Rectal smooth muscle tissue (tissue), 1 donor: ENCODE measurements around the gene APOC3.

Source experiments
- H3K27ac ChIP-seq: one replicate; pipeline ENCODE4 v1.7.0; 2013; ENCODE audit warnings: low read depth, low read length, inconsistent platforms
- H3K27me3 ChIP-seq: one replicate; pipeline ENCODE4 v1.7.0; 2013; ENCODE audit warnings: low read length; ENCODE audit not compliant: control insufficient read depth, insufficient read depth
- H3K36me3 ChIP-seq: one replicate; pipeline ENCODE4 v1.7.0; 2013; ENCODE audit warnings: low read length; ENCODE audit not compliant: control insufficient read depth, insufficient read depth
- H3K4me1 ChIP-seq: one replicate; pipeline ENCODE4 v1.7.0; 2013; ENCODE audit warnings: low read length; ENCODE audit not compliant: control insufficient read depth, insufficient read depth
- H3K4me3 ChIP-seq: one replicate; pipeline ENCODE4 v1.7.0; 2013; ENCODE audit warnings: low read length
- H3K9ac ChIP-seq: one replicate; pipeline ENCODE4 v1.7.0; 2013; ENCODE audit warnings: low read length

The APOC3 gene

DNA sequence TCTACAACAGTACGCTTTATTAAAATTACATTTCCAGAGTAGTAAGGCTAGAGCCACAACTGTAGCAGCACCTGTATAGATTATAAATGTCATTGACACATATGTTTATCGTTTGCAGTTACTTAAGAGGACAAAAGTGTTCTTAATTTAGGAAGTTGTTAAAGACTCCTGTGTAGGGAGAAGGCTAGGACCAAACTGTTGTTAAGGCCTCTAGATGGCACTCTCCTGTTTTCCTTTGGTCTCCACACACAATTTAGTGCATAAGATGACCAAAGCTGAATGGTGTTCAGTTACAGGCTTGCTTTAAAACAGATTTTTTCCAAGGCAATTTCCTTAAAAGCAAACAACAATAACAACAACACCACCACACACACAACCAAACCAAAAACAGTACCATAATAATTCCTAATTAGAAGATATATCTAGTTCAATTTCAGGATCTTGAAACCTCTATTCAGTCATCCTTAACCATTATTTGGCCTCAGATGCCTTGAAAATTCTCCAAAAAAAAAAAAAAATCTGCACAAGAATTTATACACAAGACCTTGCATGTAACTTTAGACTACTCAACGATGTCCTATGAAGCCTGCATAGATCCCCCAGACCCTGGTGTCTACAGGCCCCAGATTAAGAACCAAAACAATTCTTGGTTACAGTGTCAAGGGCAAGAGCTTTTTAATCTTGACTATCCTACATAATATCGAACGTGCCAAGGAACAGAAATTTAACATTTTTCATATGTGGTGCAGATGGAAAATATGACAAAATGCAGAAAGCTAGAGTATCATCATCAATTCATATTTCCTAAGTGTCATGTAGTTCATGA lies 50.3 kb downstream of the APOC3 start:
- peaks cover 9% of the 10 kb centered on the region for H3K36me3 ChIP-seq
- no peak overlapping the region for H3K4me3 ChIP-seq
- H3K4me1 ChIP-seq: no peaks in the 10 kb centered on the region
- no peak overlapping the region for H3K27ac ChIP-seq
- no peak overlapping the region for H3K9ac ChIP-seq
- no peaks in the 10 kb centered on the region for H3K27me3 ChIP-seq

DNA sequence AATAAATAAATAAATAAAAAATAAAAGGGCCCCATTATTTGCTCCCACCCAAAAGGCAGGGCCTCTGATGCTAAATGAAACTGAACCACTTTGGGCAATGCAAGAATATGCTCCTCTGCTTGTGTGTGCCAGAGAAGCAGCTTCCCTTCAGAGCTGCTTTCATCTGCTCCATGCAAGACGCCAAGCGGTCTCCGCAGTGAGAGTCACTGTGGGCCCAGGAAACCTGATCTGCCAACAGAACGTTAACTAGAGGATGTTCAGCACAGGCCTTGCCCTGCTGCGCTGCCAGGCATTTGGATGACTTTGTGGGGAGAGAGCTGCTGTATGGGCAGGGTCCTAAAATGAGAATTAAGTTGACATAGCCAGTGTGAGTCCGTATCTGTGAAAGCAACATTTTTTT lies 51.4 kb downstream of the APOC3 start:
- Histone ChIP-seq H3K27me3 (no peaks in the 10 kb centered on the region), H3K4me1 (peaks cover 5% of the 10 kb centered on the region), H3K9ac (no peak overlapping the region), H3K27ac (no peak overlapping the region), H3K36me3 (no peaks in the 10 kb centered on the region), H3K4me3 (no peak overlapping the region)

GRCh38 chr11:116882386-116882785 lies 52.7 kb downstream of the APOC3 start:
- peaks cover 13% of the 10 kb centered on the region for H3K4me1 ChIP-seq
- H3K4me3 ChIP-seq: no peak overlapping the region
- no peaks in the 10 kb centered on the region for H3K27me3 ChIP-seq
- H3K27ac ChIP-seq: no peak overlapping the region
- no peaks in the 10 kb centered on the region for H3K36me3 ChIP-seq
- H3K9ac ChIP-seq: no peak overlapping the region
